Heart right ventricle (tissue), 16 donors: Measurements from ENCODE around the gene HNF4A. TPM values are rescaled to one million over a fixed set of nuclear protein-coding genes. Genes with fewer than 3 reads are reported as not detected.

Experiments
- ATAC-seq, 8 donors: fragments of 200-7000 bp; cut with Tn5 transposase; one replicate each; pipeline ENCODE4 v1.9.1; 2020; ENCODE audit warnings: mild to moderate bottlenecking in 8 of 8, moderate library complexity in 8 of 8, moderate number of reproducible peaks in 1 of 8
- DNase-seq, 2 donors: peaks; one replicate each; pipeline ENCODE4 v3.0.0-alpha.2; 2020
- H3K27ac ChIP-seq, 10 donors: fragments of 200-600 bp; sonication (generic) in 2 of 10; one replicate each; pipeline versions ENCODE4 v1.5.0 to v1.8.0; 2020 to 2022; ENCODE audit warnings: mild to moderate bottlenecking in 3 of 10
- H3K27me3 ChIP-seq, 7 donors: fragments of 200-600 bp; one replicate each; pipeline ENCODE4 v1.8.0; 2021 to 2022; ENCODE audit warnings: mild to moderate bottlenecking in 2 of 7
- H3K36me3 ChIP-seq, 9 donors: fragments of 200-600 bp; sonication (generic) in 1 of 9; one replicate each; pipeline versions ENCODE4 v1.5.0 to v1.8.0; 2020 to 2022; ENCODE audit warnings: mild to moderate bottlenecking in 2 of 9
- H3K4me1 ChIP-seq, 9 donors: fragments of 200-600 bp; sonication (generic) in 1 of 9; one replicate each; pipeline versions ENCODE4 v1.5.0 to v1.8.0; 2020 to 2022; ENCODE audit warnings: mild to moderate bottlenecking in 4 of 9
- H3K4me3 ChIP-seq, 10 donors: fragments of 200-600 bp; sonication (generic) in 2 of 10; one replicate each; pipeline versions ENCODE4 v1.5.0 to v1.8.0; 2020 to 2022; ENCODE audit warnings: mild to moderate bottlenecking in 7 of 10, moderate library complexity in 2 of 10
- H3K9me3 ChIP-seq, 11 donors: fragments of 200-600 bp in 10 of 11; sonication (generic) in 2 of 11; one replicate each; pipeline versions ENCODE4 v1.5.0 to v1.8.0; 2013 to 2022; ENCODE audit warnings: mild to moderate bottlenecking in 2 of 11, control low read depth in 1 of 11, moderate library complexity in 1 of 11
- WGBS, 2 donors: extraction: QIAGEN DNeasy Blood & Tissue Kit; methylation state at CpG; one replicate each; pipeline ENCODE4 v1.1.7; 2013; ENCODE audit warnings: inconsistent platforms in 1 of 2; 5-methylcytosine and 5-hydroxymethylcytosine counted together
- intact Hi-C, 10 donors: fragments of 100-400 bp; cut with DNase I; formaldehyde crosslinking; loops; one replicate each; pipeline versions ENCODE4 v1.11.1 to v1.14.2; 2022
- polyA plus RNA-seq, 2 donors: library from polyadenylated mRNA; stranded (reverse); fragments of 200-250 nt; gene quantifications; one replicate each; pipeline ENCODE4 v1.2.3, GENCODE V29; 2013
- total RNA-seq, 10 donors: library from RNA; stranded (reverse); fragmentation: NEBNext Ultra II Directional in 3 of 10; extraction: Animal tissue kit (Norgen Biotek cat#: 25700) in 3 of 10; gene quantifications; one replicate each; pipeline versions ENCODE4 v1.2.1 to v1.2.4, GENCODE V29; 2021 to 2023
- TF ChIP-seq, protein P1 (sequence below), 9 donors: fragments of 200-600 bp; sonication (generic) in 2 of 9; IDR thresholded peaks; one replicate each; pipeline versions ENCODE4 v1.5.0 to v1.8.0; 2021 to 2022; ENCODE audit warnings: antibody characterized with exemption in 9 of 9, mild to moderate bottlenecking in 5 of 9, moderate library complexity in 1 of 9
- donor health status: Arrhythmogenic right ventricular cardiomyopathy.
- donor health status: ischemic (EF 13 %, LVEDD 7.1; RV severe dilation, severe dysfunction).
- donor health status: healthy with polysubstance abuse.
- donor health status: DM: no; HTN: yes; CAD: no.
- donor health status: DM: no; HTN: no; CAD: no.
- donor health status: ischemic (EF 25% LVEDD 6.9; RV normal size, moderate dysfunction).
- donor health status: ischemic (EF 25% LVEDD 5.7; RV mildly dilated, moderate dysfunction).
- donor health status: healthy.
- donor health status: DM: yes; HTN: yes; CAD: no.
- donor health status: Ischemic cardiomyopathy.
- donor health status: ischemic (EF 35%, LVEDD 5.7; RV mildly dilated, moderate dysfunction).
- donor health status: nonischemic (EF 11% LVEDD 7.7; RV severe dilation, severe dysfunction).
- donor health status: DM: yes; HTN: yes; CAD: no.
- donor health status: PGD.
- donor health status: ischemic (EF 29% LVEDD 5.4; RV normal size, mild dysfunction).
- donor health status: nonischemic (EF 23%, LVEDD 6.1; RV moderate dilation, normal function).

The HNF4A gene
- total and polyA plus RNA-seq, 12 donors, result under 0.01 TPM; not detected in 11

DNA sequence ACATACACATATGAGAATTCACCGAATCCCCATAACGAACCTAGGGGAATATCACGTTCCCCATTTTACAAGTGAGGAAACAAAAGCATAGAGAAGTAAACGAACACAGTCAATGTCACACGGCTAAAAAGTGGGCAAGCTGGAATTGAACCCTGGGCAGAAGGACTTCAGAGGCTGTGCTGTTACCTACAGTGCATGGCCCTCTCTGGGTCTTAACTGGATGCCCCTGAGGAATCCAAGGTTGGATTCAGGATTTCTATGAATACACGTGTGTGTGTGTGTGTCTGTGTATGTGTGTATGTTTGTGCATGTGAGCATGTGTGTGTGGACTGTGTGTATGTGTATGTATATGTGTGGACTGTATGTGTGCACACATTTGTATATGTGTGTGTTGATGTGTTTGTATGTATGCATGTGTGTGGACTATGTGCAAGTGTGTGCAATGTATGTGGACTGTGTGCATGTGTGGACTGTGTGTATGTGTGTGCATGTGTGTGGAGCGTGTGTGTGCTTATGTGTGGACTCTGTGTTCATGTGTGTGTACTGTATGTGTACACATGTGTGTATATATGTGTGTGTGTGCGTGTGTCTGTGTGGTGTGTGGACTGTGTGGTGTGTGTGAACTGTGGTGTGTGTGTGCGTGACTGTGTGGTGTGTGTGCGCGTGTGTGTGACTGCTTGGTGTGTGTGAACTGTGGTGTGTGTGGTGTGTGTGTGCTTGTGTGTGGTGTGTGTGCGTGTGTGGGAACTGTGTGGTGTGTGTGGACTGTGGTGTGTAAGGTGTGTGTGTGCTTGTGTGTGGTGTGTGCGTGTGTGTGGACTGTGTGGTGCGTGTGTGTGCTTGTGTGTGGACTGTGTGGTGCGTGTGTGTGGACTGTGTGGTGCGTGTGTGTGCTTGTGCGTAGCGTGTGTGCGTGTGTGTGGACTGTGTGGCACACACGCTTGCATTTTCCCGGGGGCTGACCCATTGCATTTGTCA is 49.0 kb downstream of the HNF4A start:
- peaks cover 0 to 16% (median 0%) of the 10 kb centered on the region in 7 donors for H3K27me3 ChIP-seq
- no peaks in the 10 kb centered on the region for H3K36me3 ChIP-seq
- TF ChIP-seq, protein P1, sequence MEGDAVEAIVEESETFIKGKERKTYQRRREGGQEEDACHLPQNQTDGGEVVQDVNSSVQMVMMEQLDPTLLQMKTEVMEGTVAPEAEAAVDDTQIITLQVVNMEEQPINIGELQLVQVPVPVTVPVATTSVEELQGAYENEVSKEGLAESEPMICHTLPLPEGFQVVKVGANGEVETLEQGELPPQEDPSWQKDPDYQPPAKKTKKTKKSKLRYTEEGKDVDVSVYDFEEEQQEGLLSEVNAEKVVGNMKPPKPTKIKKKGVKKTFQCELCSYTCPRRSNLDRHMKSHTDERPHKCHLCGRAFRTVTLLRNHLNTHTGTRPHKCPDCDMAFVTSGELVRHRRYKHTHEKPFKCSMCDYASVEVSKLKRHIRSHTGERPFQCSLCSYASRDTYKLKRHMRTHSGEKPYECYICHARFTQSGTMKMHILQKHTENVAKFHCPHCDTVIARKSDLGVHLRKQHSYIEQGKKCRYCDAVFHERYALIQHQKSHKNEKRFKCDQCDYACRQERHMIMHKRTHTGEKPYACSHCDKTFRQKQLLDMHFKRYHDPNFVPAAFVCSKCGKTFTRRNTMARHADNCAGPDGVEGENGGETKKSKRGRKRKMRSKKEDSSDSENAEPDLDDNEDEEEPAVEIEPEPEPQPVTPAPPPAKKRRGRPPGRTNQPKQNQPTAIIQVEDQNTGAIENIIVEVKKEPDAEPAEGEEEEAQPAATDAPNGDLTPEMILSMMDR (IDR thresholded peaks at IDR 0.05), result no peak
- H3K4me3 ChIP-seq, result no peak overlapping the region
- H3K4me1 ChIP-seq, result no peaks in the 10 kb centered on the region
- no peak overlapping the region for H3K27ac ChIP-seq
- no peaks in the 10 kb centered on the region for H3K9me3 ChIP-seq
- no peak for DNase-seq
- intact Hi-C loops, result no loop called here
- no peak for ATAC-seq
- WGBS, 2 donors, result 83 to 85% methylated on average over 21 of the region's 21 CpGs

DNA sequence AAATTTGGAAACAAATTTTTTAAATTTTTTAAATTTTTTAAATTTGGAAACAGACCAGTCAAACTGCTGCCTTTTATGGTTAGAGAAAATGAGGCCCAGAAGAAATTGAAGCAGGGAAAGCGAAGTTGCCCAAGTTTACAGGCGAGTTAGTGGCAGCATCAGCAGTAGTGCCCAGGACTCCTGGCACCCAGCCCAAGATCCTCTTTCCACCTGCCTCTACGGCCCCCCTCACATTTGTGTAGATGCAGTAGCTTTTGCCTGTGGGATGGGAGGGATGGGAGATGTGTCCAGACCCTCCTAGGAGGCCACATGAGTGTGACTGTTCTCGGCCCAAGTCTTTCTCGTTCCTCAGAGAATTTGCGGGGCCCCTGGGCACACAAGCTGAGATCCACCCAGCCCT is 49.8 kb downstream of the HNF4A start:
- Histone ChIP-seq H3K4me1 (no peaks in the 10 kb centered on the region), H3K27me3 (peaks cover 0 to 16% (median 0%) of the 10 kb centered on the region in 7 donors), H3K36me3 (no peaks in the 10 kb centered on the region), H3K4me3 (no peak overlapping the region), H3K27ac (no peak overlapping the region), H3K9me3 (no peaks in the 10 kb centered on the region)
- ATAC-seq, result no peak
- intact Hi-C loops, result no loop called here
- TF ChIP-seq, protein P1 (IDR thresholded peaks at IDR 0.05), result no peak
- WGBS, 2 donors, result 76% methylated on average over 6 of the region's 6 CpGs
- no peak for DNase-seq

DNA sequence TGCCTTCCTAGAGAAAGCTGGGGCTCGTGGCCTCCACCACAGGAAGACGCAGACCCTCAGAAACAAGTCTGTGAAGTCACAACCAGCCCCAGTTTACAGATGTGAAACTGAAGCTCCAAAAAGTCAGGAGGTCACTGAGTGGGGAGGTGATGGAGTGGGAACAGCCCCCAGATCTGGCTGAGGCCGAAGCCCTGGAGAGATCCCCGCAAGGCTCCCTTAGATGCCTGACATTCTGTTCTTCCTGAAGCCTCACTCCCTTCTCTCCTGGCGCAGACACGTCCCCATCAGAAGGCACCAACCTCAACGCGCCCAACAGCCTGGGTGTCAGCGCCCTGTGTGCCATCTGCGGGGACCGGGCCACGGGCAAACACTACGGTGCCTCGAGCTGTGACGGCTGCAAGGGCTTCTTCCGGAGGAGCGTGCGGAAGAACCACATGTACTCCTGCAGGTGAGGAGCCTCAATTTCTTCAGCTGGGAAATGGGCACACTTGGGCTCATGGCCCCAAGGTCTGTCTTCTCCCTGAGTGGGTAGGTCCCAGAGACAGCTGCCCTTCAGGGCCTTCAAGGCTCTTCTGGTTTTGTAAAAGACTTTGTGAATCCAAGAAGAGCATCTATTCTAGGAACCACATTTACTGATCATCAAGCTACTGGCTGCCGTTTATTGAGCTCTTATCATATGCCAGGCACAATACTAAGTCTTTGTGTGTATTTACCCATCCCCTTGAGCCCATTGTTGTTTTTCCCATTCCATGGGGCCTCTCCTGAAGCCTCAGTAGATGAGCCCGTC is 50.5 kb downstream of the HNF4A start:
- Histone ChIP-seq H3K36me3 (no peaks in the 10 kb centered on the region), H3K9me3 (no peaks in the 10 kb centered on the region), H3K4me1 (no peaks in the 10 kb centered on the region), H3K4me3 (no peak overlapping the region), H3K27me3 (peaks cover 0 to 19% (median 2%) of the 10 kb centered on the region in 7 donors), H3K27ac (no peak overlapping the region)
- WGBS, 2 donors, result 88 to 89% methylated on average over 20 of the region's 20 CpGs
- DNase-seq (no peak), ATAC-seq (no peak)
- intact Hi-C loops, result no loop called here
- TF ChIP-seq, protein P1 (IDR thresholded peaks at IDR 0.05), result no peak

DNA sequence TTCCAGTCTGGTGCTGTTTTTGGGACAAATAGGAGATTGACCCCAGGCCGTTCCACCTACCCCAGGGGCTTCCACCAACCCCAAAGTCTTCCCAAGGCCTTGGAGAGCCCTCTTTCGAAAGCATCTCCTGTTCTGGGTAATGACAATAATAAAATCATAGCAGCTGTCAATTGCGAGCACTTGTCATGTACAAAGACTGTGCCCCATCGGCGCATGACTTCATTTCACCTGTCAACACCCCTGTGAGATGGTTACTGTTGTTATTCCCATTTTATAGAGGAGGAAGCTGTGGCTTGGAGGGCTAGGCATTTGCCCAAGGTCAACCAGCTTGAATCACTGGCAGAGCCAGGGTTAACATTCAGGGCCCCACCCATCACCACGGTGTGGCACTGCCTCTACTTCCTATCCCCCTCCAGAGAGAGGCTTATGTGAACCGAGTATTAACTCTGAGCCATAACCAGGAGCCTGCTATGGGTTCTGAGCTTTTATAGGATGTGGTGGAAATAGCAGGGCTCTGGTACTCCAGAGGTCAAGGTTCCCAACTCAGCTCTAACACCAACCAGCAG is 51.2 kb downstream of the HNF4A start:
- Histone ChIP-seq H3K27me3 (peaks cover 0 to 23% (median 8%) of the 10 kb centered on the region in 7 donors), H3K9me3 (no peaks in the 10 kb centered on the region), H3K4me1 (no peaks in the 10 kb centered on the region), H3K4me3 (no peak overlapping the region), H3K36me3 (no peaks in the 10 kb centered on the region), H3K27ac (no peak overlapping the region)
- ATAC-seq, result no peak
- TF ChIP-seq, protein P1 (IDR thresholded peaks at IDR 0.05), result no peak
- intact Hi-C loops, result no loop called here
- DNase-seq, result no peak
- WGBS, 2 donors, result 53 to 60% methylated on average over 7 of the region's 7 CpGs
